NCI-H82 treated with DMSO at 0.1 percent for 48 hours (cell line): ENCODE data around the gene SPATA7.
"Not testable (repeated sequence)": the region's sequence is repeated elsewhere in the genome, so short reads cannot be mapped to it uniquely, and the experiment has no call there.

Experiments used
- DNase-seq: peaks from one replicate; lab custom pipeline; 2025; ENCODE audit not compliant: unreplicated experiment; lab: John Stamatoyannopoulos, UW

SPATA7 gene, protein sequence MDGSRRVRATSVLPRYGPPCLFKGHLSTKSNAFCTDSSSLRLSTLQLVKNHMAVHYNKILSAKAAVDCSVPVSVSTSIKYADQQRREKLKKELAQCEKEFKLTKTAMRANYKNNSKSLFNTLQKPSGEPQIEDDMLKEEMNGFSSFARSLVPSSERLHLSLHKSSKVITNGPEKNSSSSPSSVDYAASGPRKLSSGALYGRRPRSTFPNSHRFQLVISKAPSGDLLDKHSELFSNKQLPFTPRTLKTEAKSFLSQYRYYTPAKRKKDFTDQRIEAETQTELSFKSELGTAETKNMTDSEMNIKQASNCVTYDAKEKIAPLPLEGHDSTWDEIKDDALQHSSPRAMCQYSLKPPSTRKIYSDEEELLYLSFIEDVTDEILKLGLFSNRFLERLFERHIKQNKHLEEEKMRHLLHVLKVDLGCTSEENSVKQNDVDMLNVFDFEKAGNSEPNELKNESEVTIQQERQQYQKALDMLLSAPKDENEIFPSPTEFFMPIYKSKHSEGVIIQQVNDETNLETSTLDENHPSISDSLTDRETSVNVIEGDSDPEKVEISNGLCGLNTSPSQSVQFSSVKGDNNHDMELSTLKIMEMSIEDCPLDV

GRCh38 chr14:88385212-88386101 is at the start of gene SPATA7:
Gene SPATA7 (plus strand): TSS chr14:88385657. CDS start chr14:88385819, 162 bp downstream.
- peak; percentile 48 for DNase-seq

DNA sequence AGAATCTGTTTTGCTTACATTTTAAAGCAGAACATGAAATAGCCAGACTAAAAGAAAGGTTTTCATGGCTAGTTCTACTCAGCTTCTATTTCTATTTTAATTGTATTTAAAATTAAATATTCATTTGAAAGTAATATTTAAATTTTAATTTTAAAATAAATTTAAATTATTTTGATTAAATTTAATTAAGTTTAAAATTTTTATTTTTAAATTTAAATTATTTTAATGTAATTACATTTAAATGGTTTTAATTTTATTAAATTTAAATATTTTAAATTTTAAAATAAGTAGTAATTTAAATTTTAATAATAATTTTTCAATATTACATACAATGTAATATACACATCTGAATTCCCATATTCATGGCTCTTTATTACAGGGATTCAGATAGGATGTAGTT is 45.1 kb upstream of the SPATA7 start:
- no peak for DNase-seq

DNA sequence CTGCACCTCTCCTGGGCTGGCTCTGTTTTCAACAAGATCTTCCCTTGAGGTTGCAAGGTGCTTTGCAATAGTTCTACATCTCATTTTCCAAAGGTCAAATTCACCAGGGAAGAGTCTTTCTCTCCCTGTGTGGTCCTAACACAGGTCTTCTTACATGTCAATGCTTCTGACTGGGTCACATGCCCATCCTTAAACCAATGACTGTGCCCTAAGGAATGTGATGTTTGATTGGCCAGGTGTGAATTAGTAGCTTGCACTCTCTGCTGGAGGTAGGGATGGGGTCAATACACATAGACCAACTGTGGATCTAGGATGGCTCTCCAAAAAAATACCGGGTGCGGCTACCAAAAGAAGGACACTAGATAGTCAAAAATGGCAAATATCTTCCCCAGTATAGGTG is 42.5 kb upstream of the SPATA7 start:
- no peak for DNase-seq

- DNase-seq: no peak
Measured at GRCh38 chr14:88346048-88346639, 39.3 kb upstream of the SPATA7 start.

DNA sequence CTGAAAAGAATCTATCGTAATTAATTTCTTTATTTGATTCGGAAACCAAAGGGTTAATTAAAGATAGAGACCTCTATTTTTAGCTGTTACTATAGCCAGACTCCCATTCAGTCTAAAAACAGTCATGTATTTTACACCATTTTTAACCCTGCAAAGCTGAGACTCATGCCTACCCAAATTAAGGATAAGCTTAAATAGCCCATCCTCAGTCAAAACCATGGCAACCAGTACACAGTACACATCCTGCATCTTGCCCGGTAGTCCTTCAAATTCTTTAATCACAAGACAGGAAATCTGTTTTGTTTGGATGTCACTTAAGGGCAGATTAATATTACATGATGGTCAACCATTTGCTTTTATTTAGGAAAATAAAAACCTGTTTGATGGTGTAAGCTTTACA is 36.9 kb upstream of the SPATA7 start:
- DNase-seq: no peak

- DNase-seq: no peak
Measured at GRCh38 chr14:88351966-88352691, 33.3 kb upstream of the SPATA7 start.

- no peak for DNase-seq
Measured at GRCh38 chr14:88352698-88353097, 32.8 kb upstream of the SPATA7 start.

GRCh38 chr14:88354358-88354757 is 31.1 kb upstream of the SPATA7 start:
- DNase-seq: no peak

DNA sequence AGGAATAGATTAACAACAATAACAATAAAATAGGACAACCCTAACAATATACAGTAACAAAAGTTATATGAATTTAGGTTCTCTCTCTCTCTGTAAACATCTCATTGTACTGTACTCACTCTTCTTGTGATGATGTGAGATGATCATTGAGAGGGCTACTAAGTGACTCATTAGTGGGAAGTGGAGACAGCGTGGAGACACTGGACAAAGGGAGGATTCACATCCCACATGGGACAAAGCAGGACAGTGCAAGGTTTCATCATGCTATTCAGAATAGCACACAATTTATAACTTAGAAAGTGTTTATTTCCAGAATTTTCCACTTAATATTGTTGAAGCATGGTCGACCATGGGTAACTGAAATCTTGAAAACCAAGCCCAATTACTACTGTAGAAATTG is 26.0 kb upstream of the SPATA7 start:
- DNase-seq: no peak

- no peak for DNase-seq
Measured at GRCh38 chr14:88363644-88364043, 21.8 kb upstream of the SPATA7 start.

- DNase-seq: no peak
Measured at GRCh38 chr14:88364710-88365413, 20.6 kb upstream of the SPATA7 start.

DNA sequence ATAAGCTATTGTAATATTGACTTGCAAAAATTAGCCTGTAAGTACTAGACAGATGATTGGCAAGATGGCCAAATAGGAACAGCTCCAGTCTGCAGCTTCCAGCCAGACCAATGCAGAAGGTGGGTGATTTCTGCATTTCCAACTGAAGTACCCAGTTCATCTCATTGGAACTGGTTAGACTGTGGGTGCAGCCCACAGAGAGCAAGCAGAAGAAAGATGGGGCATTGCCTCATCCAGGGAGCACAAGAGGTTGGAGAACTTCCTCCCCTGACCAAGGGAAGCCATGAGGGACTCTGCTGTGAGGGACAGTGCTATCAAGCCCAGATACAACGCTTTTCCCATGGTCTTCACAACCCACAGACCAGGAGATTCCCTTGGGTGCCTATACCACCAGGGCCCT is 16.0 kb upstream of the SPATA7 start:
- no peak for DNase-seq

DNA sequence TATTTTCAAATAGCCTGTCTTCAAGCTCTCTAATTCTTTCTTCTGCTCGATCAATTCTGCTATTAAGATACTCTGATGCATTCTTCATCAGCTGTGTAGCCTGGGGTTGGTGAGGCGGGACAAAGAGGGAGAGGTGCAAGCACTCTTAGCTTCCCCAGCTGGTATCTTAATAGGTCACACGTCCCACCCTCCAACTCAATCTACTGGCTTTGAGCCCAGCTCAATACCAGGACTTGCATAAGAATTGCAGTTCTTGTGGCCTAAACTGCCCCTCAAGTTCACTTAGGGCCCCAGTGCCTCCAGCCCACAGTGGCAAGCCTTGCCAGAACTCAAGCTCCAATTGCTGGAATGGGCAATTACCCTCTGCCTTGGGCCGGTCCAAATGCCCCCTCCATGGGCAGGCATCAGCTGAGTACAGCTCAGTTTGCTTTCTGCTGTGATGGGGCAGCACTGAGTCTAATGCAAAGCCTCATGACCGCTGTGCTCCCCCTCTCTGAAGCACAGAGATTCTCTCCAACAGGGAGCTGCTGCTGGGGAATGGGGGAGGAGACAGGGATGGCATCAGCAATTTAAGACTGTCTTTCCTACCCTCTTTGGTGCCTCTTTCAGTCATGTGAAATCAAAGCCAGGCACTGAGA is 5.6 kb upstream of the SPATA7 start:
- DNase-seq: no peak

GRCh38 chr14:88380405-88380804 is 5.1 kb upstream of the SPATA7 start:
- DNase-seq: no peak

DNA sequence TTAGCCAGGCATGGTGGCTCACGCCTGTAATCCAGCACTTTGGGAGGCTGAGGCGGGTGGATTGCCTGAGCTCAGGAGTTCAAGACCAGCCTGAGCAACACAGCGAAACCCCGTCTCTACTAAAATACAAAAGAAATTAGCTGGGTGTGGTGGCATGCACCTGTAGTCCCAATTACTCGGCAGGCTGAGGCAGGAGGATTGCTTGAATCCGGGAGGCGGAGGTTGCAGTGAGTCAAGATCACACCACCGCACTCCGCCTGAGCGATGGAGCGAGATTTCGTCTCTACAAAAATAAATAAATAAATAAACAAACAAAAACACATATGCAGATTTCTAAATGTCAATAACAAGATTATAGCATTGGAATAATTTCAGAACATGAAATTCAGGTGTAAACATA is 3.8 kb upstream of the SPATA7 start:
- not testable (repeated sequence) for DNase-seq

DNA sequence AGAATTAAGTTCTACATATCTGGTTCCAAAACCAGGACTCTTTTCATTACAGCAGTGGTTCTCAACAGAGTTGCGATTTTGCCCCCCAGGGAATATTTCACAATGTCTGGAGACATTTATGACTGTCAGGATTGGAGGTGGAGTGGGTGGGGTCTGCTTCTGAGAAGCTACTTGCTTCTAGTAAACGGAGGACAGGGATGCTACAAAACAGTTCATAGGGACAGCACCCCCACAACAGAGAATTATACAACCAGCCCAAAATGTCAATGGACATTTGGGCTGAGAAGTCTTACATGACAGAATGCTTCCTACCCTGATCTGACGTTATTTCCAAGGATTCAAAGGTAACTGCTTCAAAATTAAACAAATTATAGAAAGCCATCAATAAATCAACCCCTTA is 739 bp upstream of the SPATA7 start:
- DNase-seq: no peak

- DNase-seq: no peak
Measured at GRCh38 chr14:88386256-88386794, 868 bp downstream of the SPATA7 start.

GRCh38 chr14:88388741-88389282 is 3.4 kb downstream of the SPATA7 start:
- no peak for DNase-seq

DNA sequence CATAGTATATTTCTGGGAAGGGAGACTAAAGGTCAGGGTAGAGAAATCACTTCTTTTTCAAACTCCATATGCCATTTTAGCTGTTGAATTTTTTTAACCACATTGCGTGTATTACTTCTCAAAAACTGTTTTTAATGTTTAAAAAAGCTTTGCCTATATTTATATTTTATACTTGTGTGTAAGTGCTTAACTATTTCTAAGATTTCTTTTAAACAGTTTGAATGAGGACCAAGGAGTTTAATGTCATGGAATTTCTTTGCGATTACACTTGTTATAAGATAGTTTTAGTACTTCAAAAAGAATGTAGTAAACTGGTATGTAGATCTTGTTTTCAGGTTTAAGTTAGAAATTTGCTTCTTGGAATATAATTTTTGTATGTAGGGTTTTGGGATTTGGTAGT is 7.2 kb downstream of the SPATA7 start:
- no peak for DNase-seq
